ENCODE measurements around the gene TBC1D32. TPM values are rescaled to one million over a fixed set of nuclear protein-coding genes. Genes with fewer than 3 reads are reported as not detected.

Gene TBC1D32
- total and polyA plus RNA-seq, 2 donors (not counting 3 experiments of a cell fraction or from before 2014, with no cell fraction given): 2.5 to 4.0 TPM

GRCh38 chr6:121319112-121319553 lies 15.1 kb downstream of the TBC1D32 start:
- peak; percentile 33 for FAIRE-seq
- Histone ChIP-seq H3K4me2 (ENCODE audit: insufficient read depth, low read length) (peak overlapping the region; percentile 70), H3K9me1 (replicated peaks; ENCODE audit: control insufficient read depth, extremely low read depth, insufficient read depth, low read length) (no peaks in the 10 kb centered on the region), H3K4me3 (replicated peaks in 1 of 3; ENCODE audit: insufficient read depth in 1 of 3, low read depth in 1 of 3, low read length in 3 of 3) (peak overlapping the region in 2 of 3 experiments; percentile 12 to 52), H3K9me3 (replicated peaks; ENCODE audit: control insufficient read depth, insufficient read depth, low read length) (no peaks in the 10 kb centered on the region), H3K9ac (replicated peaks; ENCODE audit: extremely low read depth, insufficient read depth, low read length) (peak overlapping the region; percentile 37), H3K36me3 (ENCODE audit: control insufficient read depth in 2 of 2, extremely low read depth in 1 of 2, insufficient read depth in 2 of 2, low read length in 2 of 2) (no peaks in the 10 kb centered on the region), H3K4me1 (ENCODE audit: control insufficient read depth, extremely low read depth, insufficient read depth, low read length) (peaks cover 5% of the 10 kb centered on the region), H3K79me2 (ENCODE audit: control insufficient read depth, insufficient read depth, low read length) (no peaks in the 10 kb centered on the region), H2AFZ (ENCODE audit: low read depth, low read length) (peak overlapping the region; percentile 90), H3K27ac (ENCODE audit: insufficient read depth, low read depth, low read length) (no peak overlapping the region), H4K20me1 (replicated peaks; ENCODE audit: control insufficient read depth, extremely low read depth, insufficient read depth, low read length) (no peaks in the 10 kb centered on the region), H3K27me3 (ENCODE audit: control insufficient read depth in 2 of 2, insufficient read depth in 2 of 2, low read length in 2 of 2) (no peaks in the 10 kb centered on the region)
- intact Hi-C loops (cut with micrococcal nuclease) (no loop called here), dilution Hi-C loops (cut with MboI; ENCODE audit: extremely low pct_ligation_motif_present, low sequenced_read_pairs) (no loop called here)
- BruUV-seq (replicated peaks): no TSS peak
- ChIA-PET CTCF (interaction anchor here (0.5 to 7.0 kb wide), 13 partner anchors 9 to 865 kb away, joined by 3 to 63 read pairs (median 5); partner anchors contain the start of gene TBC1D32), POLR2A (no interaction called here)
- TF ChIP-seq, protein P1, sequence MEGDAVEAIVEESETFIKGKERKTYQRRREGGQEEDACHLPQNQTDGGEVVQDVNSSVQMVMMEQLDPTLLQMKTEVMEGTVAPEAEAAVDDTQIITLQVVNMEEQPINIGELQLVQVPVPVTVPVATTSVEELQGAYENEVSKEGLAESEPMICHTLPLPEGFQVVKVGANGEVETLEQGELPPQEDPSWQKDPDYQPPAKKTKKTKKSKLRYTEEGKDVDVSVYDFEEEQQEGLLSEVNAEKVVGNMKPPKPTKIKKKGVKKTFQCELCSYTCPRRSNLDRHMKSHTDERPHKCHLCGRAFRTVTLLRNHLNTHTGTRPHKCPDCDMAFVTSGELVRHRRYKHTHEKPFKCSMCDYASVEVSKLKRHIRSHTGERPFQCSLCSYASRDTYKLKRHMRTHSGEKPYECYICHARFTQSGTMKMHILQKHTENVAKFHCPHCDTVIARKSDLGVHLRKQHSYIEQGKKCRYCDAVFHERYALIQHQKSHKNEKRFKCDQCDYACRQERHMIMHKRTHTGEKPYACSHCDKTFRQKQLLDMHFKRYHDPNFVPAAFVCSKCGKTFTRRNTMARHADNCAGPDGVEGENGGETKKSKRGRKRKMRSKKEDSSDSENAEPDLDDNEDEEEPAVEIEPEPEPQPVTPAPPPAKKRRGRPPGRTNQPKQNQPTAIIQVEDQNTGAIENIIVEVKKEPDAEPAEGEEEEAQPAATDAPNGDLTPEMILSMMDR (IDR thresholded peaks at IDR 0.05; ENCODE audit: extremely low read depth in 1 of 2, insufficient read depth in 1 of 2, low read depth in 1 of 2, low read length in 2 of 2): peak; percentile 31
- TF ChIP-seq POLR2AphosphoS5 (IDR thresholded peaks at IDR 0.05; ENCODE audit: insufficient read depth, low read depth, low read length): no peak
- DNase-seq (ENCODE audit: low read depth, low spot score): peak; percentile 52

DNA sequence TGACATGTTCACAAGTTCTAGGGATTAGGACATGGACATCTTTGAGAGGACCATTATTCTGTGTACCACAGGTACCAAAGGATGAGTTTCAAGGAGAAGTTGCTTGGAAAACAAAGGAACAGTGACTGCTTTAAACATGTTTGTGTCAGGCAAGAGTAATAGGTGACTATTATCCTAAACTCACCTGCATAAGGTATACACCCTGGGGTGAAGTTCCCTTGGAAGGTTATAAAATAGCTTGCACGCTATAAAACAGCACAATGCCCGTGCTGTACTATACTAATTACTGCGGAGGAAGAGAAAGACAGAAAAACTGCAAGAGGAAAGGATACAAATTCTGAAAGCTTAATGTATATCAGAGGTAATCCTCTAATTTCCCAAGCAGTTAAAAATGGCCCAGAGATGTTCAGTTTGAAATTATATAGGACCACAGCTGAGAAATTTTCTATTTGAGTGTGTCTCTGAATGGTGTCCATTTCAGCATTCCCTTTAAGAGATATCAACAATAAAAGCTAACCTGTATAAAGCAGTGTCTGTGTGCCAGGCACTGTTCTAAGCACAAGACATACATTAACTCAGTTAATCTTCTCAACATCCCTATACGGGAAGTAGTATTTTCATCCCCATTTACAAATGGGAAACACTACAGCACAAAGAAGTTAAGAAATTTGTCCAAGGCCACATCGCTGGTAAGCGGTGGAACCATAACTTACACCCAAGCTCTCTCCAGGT lies 19.7 kb downstream of the TBC1D32 start:
- Histone ChIP-seq H3K36me3 (ENCODE audit: control insufficient read depth in 2 of 2, extremely low read depth in 1 of 2, insufficient read depth in 2 of 2, low read length in 2 of 2) (no peaks in the 10 kb centered on the region), H4K20me1 (replicated peaks; ENCODE audit: control insufficient read depth, extremely low read depth, insufficient read depth, low read length) (no peaks in the 10 kb centered on the region), H3K27ac (ENCODE audit: insufficient read depth, low read depth, low read length) (no peak overlapping the region), H3K9me3 (replicated peaks; ENCODE audit: control insufficient read depth, insufficient read depth, low read length) (no peaks in the 10 kb centered on the region), H3K4me1 (ENCODE audit: control insufficient read depth, extremely low read depth, insufficient read depth, low read length) (peaks cover 5% of the 10 kb centered on the region), H3K4me3 (replicated peaks in 1 of 3; ENCODE audit: insufficient read depth in 1 of 3, low read depth in 1 of 3, low read length in 3 of 3) (no peak overlapping the region), H3K79me2 (ENCODE audit: control insufficient read depth, insufficient read depth, low read length) (no peaks in the 10 kb centered on the region), H3K9me1 (replicated peaks; ENCODE audit: control insufficient read depth, extremely low read depth, insufficient read depth, low read length) (no peaks in the 10 kb centered on the region), H3K9ac (replicated peaks; ENCODE audit: extremely low read depth, insufficient read depth, low read length) (no peak overlapping the region), H2AFZ (ENCODE audit: low read depth, low read length) (no peak overlapping the region), H3K4me2 (ENCODE audit: insufficient read depth, low read length) (no peak overlapping the region), H3K27me3 (ENCODE audit: control insufficient read depth in 2 of 2, insufficient read depth in 2 of 2, low read length in 2 of 2) (no peaks in the 10 kb centered on the region)
- TF ChIP-seq, protein P1 (IDR thresholded peaks at IDR 0.05; ENCODE audit: extremely low read depth in 1 of 2, insufficient read depth in 1 of 2, low read depth in 1 of 2, low read length in 2 of 2): no peak
- TF ChIP-seq GATA2 (IDR thresholded peaks at IDR 0.05; ENCODE audit: insufficient read depth, insufficient read length, low read depth, low read length) (no peak), MYC (IDR thresholded peaks at IDR 0.05; ENCODE audit: low read depth, low read length) (no peak), JUN (IDR thresholded peaks at IDR 0.05; ENCODE audit: borderline replicate concordance, insufficient read depth, insufficient read length, low read depth) (no peak), MAX (IDR thresholded peaks at IDR 0.05; ENCODE audit: insufficient read depth, insufficient read length) (no peak)
- CTCF ChIA-PET: interaction anchor here (0.8 to 1.5 kb wide), 2 partner anchors 86 to 870 kb away, joined by 3 to 4 read pairs; no protein-coding TSS in a partner anchor
- DNase-seq (ENCODE audit: low read depth, low spot score) (no peak), FAIRE-seq (no peak)
- intact Hi-C loops (cut with micrococcal nuclease): no loop called here
- POLR2A ChIA-PET: no interaction called here
- BruUV-seq (replicated peaks): no TSS peak
- dilution Hi-C loops (cut with MboI; ENCODE audit: extremely low pct_ligation_motif_present, low sequenced_read_pairs): no loop called here

All from endothelial cell of umbilical vein (primary cell).